GM19328 (cell line): ENCODE measurements around the gene CLDN22.

Experiments
- ATAC-seq: cut with Tn5 transposase; IDR thresholded peaks from one replicate; pipeline ENCODE4 v1.9.1; 2021; ENCODE audit warnings: mild to moderate bottlenecking, moderate library complexity; ENCODE audit not compliant: unreplicated experiment

The CLDN22 gene

GRCh38 chr4:183285886-183286285 is 34.2 kb downstream of the CLDN22 start:
- ATAC-seq: no peak

- ATAC-seq: no peak
These were observed 35.1 kb downstream of the CLDN22 start for GRCh38 chr4:183284965-183285364.

GRCh38 chr4:183284258-183284785 is 35.8 kb downstream of the CLDN22 start:
- no peak for ATAC-seq

- no peak for ATAC-seq
These were observed 44.0 kb downstream of the CLDN22 start for GRCh38 chr4:183276106-183276505.

- no peak for ATAC-seq
These were observed 47.7 kb downstream of the CLDN22 start for GRCh38 chr4:183272384-183272783.

- no peak for ATAC-seq
These were observed 51.5 kb downstream of the CLDN22 start for GRCh38 chr4:183268556-183268955.
